ENCODE results near the gene SLC4A4. TPM values are rescaled to one million over a fixed set of nuclear protein-coding genes. Genes with fewer than 3 reads are reported as not detected.

SLC4A4 gene
- polyA plus RNA-seq, 1 of the 3 experiments (the other 2 are of a cell fraction) = not detected

- H3K4me2 ChIP-seq = no peak overlapping the region
- no peaks in the 10 kb centered on the region for H3K79me2 ChIP-seq (ENCODE audit: insufficient read depth)
- POLR2A ChIA-PET = no interaction called here
- H3K27me3 ChIP-seq (ENCODE audit: insufficient read depth) = no peaks in the 10 kb centered on the region
- no peaks in the 10 kb centered on the region for H4K20me1 ChIP-seq (ENCODE audit: insufficient read depth)
- no peak for DNase-seq
- TF ChIP-seq RXRA (IDR thresholded peaks at IDR 0.05; ENCODE audit: borderline replicate concordance, low read depth) (no peak), IRF3 (IDR thresholded peaks at IDR 0.05; ENCODE audit: low read depth, low read length) (no peak), RFX5 (IDR thresholded peaks at IDR 0.05; ENCODE audit: low read length) (no peak), TAF1 (IDR thresholded peaks at IDR 0.05; ENCODE audit: borderline replicate concordance, low read depth, low read length) (no peak), REST (IDR thresholded peaks at IDR 0.05; ENCODE audit: low read depth, low read length) (no peak), CHD2 (IDR thresholded peaks at IDR 0.05; ENCODE audit: low read length, partially characterized antibody) (no peak), FOSL2 (IDR thresholded peaks at IDR 0.05; ENCODE audit: borderline replicate concordance, low read depth) (no peak), ZBTB33 (IDR thresholded peaks at IDR 0.05; ENCODE audit: borderline replicate concordance, low read depth) (no peak), TCF12 (IDR thresholded peaks at IDR 0.05) (no peak), JUND (IDR thresholded peaks at IDR 0.05) (no peak), SMC3 (IDR thresholded peaks at IDR 0.05; ENCODE audit: low read depth, low read length) (no peak), RCOR1 (IDR thresholded peaks at IDR 0.05; ENCODE audit: low read length) (no peak), USF2 (IDR thresholded peaks at IDR 0.05; ENCODE audit: borderline replicate concordance, low read depth, low read length) (no peak), EZH2phosphoT487 (IDR thresholded peaks at IDR 0.05; ENCODE audit: borderline replicate concordance, low read depth) (no peak), ELF1 (IDR thresholded peaks at IDR 0.05) (no peak), MEF2A (IDR thresholded peaks at IDR 0.05; ENCODE audit: borderline replicate concordance, low read depth) (no peak)
- no peak overlapping the region for H3K9ac ChIP-seq
- H3K36me3 ChIP-seq (replicated peaks in 1 of 2; ENCODE audit: control insufficient read depth in 1 of 2, insufficient read depth in 2 of 2, low read length in 1 of 2) = no peaks in the 10 kb centered on the region
- no peak overlapping the region for H3K4me3 ChIP-seq (ENCODE audit: low read depth in 2 of 2, low read length in 1 of 2)
- no peaks in the 10 kb centered on the region; the same call in 1 of the 2 replicates for H3K9me3 ChIP-seq
- H3K9me2 ChIP-seq = no peaks in the 10 kb centered on the region
- no peak overlapping the region for H2AFZ ChIP-seq (ENCODE audit: low read depth)
- 0% methylated on average over 1 of the region's 1 CpG for WGBS (ENCODE audit: low lambda C conversion rate)
- CTCF ChIA-PET = no interaction called here
- no peaks in the 10 kb centered on the region for H3K4me1 ChIP-seq (ENCODE audit: control insufficient read depth in 1 of 2, insufficient read depth in 2 of 2, low read depth in 1 of 2, low read length in 1 of 2)
- no peaks in the 10 kb centered on the region for H3F3A ChIP-seq (replicated peaks; ENCODE audit: insufficient read depth)
- no peak overlapping the region for H3K27ac ChIP-seq (ENCODE audit: low read depth in 2 of 2, low read length in 1 of 2)
These were observed 65.2 kb downstream of the SLC4A4 start for GRCh38 chr4:71404049-71404448.
